HG03280 (cell line): ENCODE results near the gene DZIP1.

ENCODE experiments used
- ATAC-seq: cut with Tn5 transposase; IDR thresholded peaks from one replicate; pipeline ENCODE4 v1.9.1; 2021; ENCODE audit warnings: mild to moderate bottlenecking, moderate library complexity; ENCODE audit not compliant: unreplicated experiment

DZIP1 gene

GRCh38 chr13:95643936-95644598, 439 bp downstream of the DZIP1 start:
- peak; percentile 44 for ATAC-seq

- ATAC-seq = no peak
These were observed 953 bp downstream of the DZIP1 start for GRCh38 chr13:95643571-95643935.

- no peak for ATAC-seq
These were observed 1.5 kb downstream of the DZIP1 start for GRCh38 chr13:95642999-95643398.

GRCh38 chr13:95642028-95642621, 2.4 kb downstream of the DZIP1 start:
- ATAC-seq = no peak

- no peak for ATAC-seq
These were observed 3.0 kb downstream of the DZIP1 start for GRCh38 chr13:95641291-95642027.

- no peak for ATAC-seq
These were observed 7.7 kb downstream of the DZIP1 start for GRCh38 chr13:95636853-95637252.

GRCh38 chr13:95630593-95630992, 13.9 kb downstream of the DZIP1 start:
- ATAC-seq = no peak

- ATAC-seq = no peak
These were observed 15.4 kb downstream of the DZIP1 start for GRCh38 chr13:95629071-95629470.

GRCh38 chr13:95628488-95628887, 16.0 kb downstream of the DZIP1 start:
- ATAC-seq = no peak

GRCh38 chr13:95627590-95627989, 16.9 kb downstream of the DZIP1 start:
- ATAC-seq = no peak

GRCh38 chr13:95626768-95627167, 17.7 kb downstream of the DZIP1 start:
- ATAC-seq = no peak

- ATAC-seq = peak; percentile 68
These were observed 20.5 kb downstream of the DZIP1 start for GRCh38 chr13:95624020-95624419.

GRCh38 chr13:95623141-95623540, 21.4 kb downstream of the DZIP1 start:
- ATAC-seq = no peak

GRCh38 chr13:95620825-95621498, 23.5 kb downstream of the DZIP1 start:
- no peak for ATAC-seq

GRCh38 chr13:95620030-95620824, 24.3 kb downstream of the DZIP1 start:
- ATAC-seq = no peak

- ATAC-seq = no peak
These were observed 29.0 kb downstream of the DZIP1 start for GRCh38 chr13:95615539-95615938.

- ATAC-seq = no peak
These were observed 29.8 kb downstream of the DZIP1 start for GRCh38 chr13:95614641-95615245.

- peak; percentile 58 for ATAC-seq
These were observed 35.7 kb downstream of the DZIP1 start for GRCh38 chr13:95608640-95609323.

GRCh38 chr13:95607366-95607765, 37.1 kb downstream of the DZIP1 start:
- ATAC-seq = no peak
